Measurements from ENCODE around the gene ZBTB18.

- TF ChIP-seq CTCF (IDR thresholded peaks at IDR 0.05; ENCODE audit: poor library complexity) (no peak), EZH2 (IDR thresholded peaks at IDR 0.05; ENCODE audit: borderline replicate concordance) (no peak), EZH2phosphoT487 (IDR thresholded peaks at IDR 0.05; ENCODE audit: low read depth, severe bottlenecking, unreplicated experiment) (no peak)
Observed at GRCh38 chr1:244041466-244042120, 9.5 kb upstream of the ZBTB18 start.

Measured in hepatocyte (in vitro differentiated cells).